Progenitor cell of endocrine pancreas (in vitro differentiated cells): Measurements from ENCODE around the gene NAT16. TPM values are rescaled to one million over a fixed set of nuclear protein-coding genes. Genes with fewer than 3 reads are reported as not detected.

Source experiments
- DNase-seq: peaks from one replicate; pipeline ENCODE4 v3.0.0; 2021; ENCODE audit warnings: low spot score; ENCODE audit not compliant: unreplicated experiment
- H3K27ac Mint-ChIP-seq: 2 replicates; pipeline ENCODE4 v1.8.0; 2021; ENCODE audit warnings: mild to moderate bottlenecking, moderate library complexity, mixed read lengths
- H3K27me3 Mint-ChIP-seq: 2 replicates; pipeline ENCODE4 v1.8.0; 2021; ENCODE audit warnings: mixed read lengths
- H3K36me3 Mint-ChIP-seq: 2 replicates; pipeline ENCODE4 v1.8.0; 2022; ENCODE audit warnings: mixed read lengths; ENCODE audit not compliant: insufficient read depth
- H3K4me1 Mint-ChIP-seq: 2 replicates; pipeline ENCODE4 v1.8.0; 2021; ENCODE audit warnings: low read depth, mixed read lengths
- H3K4me3 Mint-ChIP-seq: 2 replicates; pipeline ENCODE4 v1.8.0; 2021; ENCODE audit warnings: low read depth, mild to moderate bottlenecking, moderate library complexity, mixed read lengths
- H3K9me3 Mint-ChIP-seq: 2 replicates; pipeline ENCODE4 v1.8.0; 2021; ENCODE audit warnings: low read depth, mixed read lengths
- CTCF ChIP-seq: fragments of 200-600 bp; sonication (generic); IDR thresholded peaks from one replicate; pipeline ENCODE4 v1.5.0; 2021; ENCODE audit warnings: antibody characterized with exemption, mild to moderate bottlenecking; ENCODE audit not compliant: unreplicated experiment
- total RNA-seq: library from RNA; stranded (reverse); gene quantifications from 2 replicates; pipeline ENCODE4 v1.2.1, GENCODE V29; 2021

The NAT16 gene
- total RNA-seq, 1 donor from 2014 or later: not detected

DNA sequence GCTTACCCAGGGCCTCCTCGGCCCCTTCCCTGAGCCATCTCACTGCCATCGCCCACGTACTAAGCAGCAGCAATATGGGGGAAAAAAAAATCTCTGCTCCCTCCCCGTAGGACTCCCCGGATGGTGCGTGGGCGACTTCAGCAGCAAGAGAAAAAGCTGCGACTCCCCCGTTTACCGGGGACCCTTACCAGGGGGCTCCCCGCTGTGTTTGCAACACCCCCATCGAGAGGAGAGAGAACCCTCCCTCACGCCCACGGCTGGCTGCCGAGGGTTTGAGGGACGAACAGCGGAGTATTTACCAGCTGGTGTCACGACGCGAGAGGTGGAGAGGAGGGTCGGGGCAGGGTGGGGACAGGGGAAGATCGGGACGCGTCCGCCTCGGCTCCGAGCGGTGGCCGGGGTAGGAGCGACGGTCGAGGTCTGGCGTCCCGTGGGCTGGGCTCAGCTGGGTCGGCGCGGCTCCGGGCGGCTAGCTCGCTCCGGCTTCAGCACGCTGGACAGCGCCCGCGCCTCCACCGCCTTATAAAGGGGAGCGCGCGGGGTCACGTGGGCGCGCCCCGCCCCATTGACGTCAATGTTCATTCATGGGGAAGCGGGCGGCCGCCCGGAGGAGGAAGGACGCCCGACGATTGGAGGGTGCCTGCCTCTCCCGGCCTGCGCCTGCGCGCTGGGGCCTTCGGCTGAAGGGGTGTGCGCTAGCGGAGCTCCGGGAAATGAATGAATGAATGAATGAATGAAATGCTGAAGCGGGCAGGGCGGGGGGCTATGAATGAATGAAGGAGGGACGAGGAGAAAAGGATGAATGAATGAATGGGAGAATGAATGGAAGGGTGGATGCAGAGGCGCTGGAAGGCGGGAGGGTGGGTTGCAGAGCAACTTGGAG, 14.8 kb downstream of the NAT16 start, which contains the start of gene VGF:
Gene VGF, minus strand, starts transcription at position 495 of the 883 bp plus-strand sequence. CDS start 726 bp downstream, outside the sequence.
- TF ChIP-seq CTCF: no peak
- Mint-ChIP-seq H3K4me1 (peaks cover 12% of the 10 kb centered on the region), H3K9me3 (no peaks in the 10 kb centered on the region), H3K27ac (peak within 1 kb of the TSS; percentile 59), H3K36me3 (peaks cover under 1% of the 10 kb centered on the region), H3K27me3 (peaks cover 66% of the 10 kb centered on the region), H3K4me3 (peak within 1 kb of the TSS; percentile 51)
- DNase-seq: peak; percentile 80

- Mint-ChIP-seq H3K27ac (no peak overlapping the region), H3K4me1 (peaks cover 10% of the 10 kb centered on the region), H3K36me3 (peaks cover 4% of the 10 kb centered on the region), H3K4me3 (peak overlapping the region; percentile 14), H3K27me3 (peaks cover 56% of the 10 kb centered on the region), H3K9me3 (no peaks in the 10 kb centered on the region)
- DNase-seq: peak; percentile 53
- TF ChIP-seq CTCF: no peak
Measured at GRCh38 chr7:101164071-101164840, 15.8 kb downstream of the NAT16 start.

- peaks cover 49% of the 10 kb centered on the region for H3K27me3 Mint-ChIP-seq
- no peaks in the 10 kb centered on the region for H3K9me3 Mint-ChIP-seq
- peaks cover 5% of the 10 kb centered on the region for H3K36me3 Mint-ChIP-seq
- TF ChIP-seq CTCF: no peak
- no peak for DNase-seq
- peak overlapping the region; percentile 56 for H3K4me3 Mint-ChIP-seq
- H3K27ac Mint-ChIP-seq: no peak overlapping the region
- peaks cover 10% of the 10 kb centered on the region for H3K4me1 Mint-ChIP-seq
Measured at GRCh38 chr7:101163279-101164070, 16.6 kb downstream of the NAT16 start.

- peak overlapping the region; percentile 64 for H3K4me3 Mint-ChIP-seq
- H3K4me1 Mint-ChIP-seq: peaks cover 10% of the 10 kb centered on the region
- H3K27me3 Mint-ChIP-seq: peaks cover 41% of the 10 kb centered on the region
- DNase-seq: no peak
- no peaks in the 10 kb centered on the region for H3K9me3 Mint-ChIP-seq
- peaks cover 9% of the 10 kb centered on the region for H3K36me3 Mint-ChIP-seq
- no peak for TF ChIP-seq CTCF
- peak overlapping the region; percentile 76 for H3K27ac Mint-ChIP-seq
Measured at GRCh38 chr7:101162551-101163278, 17.4 kb downstream of the NAT16 start.
